ENCODE data around the gene MMP24OS. TPM values are rescaled to one million over a fixed set of nuclear protein-coding genes. Genes with fewer than 3 reads are reported as not detected.

The MMP24OS gene
- total RNA-seq, 1 donor from 2014 or later = 47.9 TPM

DNA sequence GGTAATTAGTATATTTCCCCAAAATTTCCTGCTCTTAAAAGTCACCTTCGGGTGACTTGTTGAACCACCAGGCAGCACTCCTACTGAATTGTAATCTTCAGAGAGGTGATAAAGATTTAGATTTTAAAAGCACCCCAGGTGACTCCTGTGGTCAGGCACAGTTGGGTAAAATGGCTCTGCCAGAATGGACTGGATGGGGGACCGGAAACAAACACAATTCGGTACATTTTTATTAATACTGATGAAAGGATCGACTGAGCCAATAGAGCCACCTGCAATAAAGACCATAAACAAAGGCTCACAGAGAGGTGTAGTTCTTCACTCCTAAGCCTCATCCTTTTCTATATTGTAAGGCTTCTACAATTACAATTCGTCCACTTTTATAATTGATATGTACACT, 33.9 kb upstream of the MMP24OS start:
- no peaks in the 10 kb centered on the region for H3K4me1 Mint-ChIP-seq
- ChIA-PET CTCF (no interaction called here), POLR2A (no interaction called here)
- no peaks in the 10 kb centered on the region for H3K9me3 Mint-ChIP-seq
- H3K4me3 Mint-ChIP-seq = no peak overlapping the region
- no peak overlapping the region for H3K27ac Mint-ChIP-seq
- TF ChIP-seq, protein P1, sequence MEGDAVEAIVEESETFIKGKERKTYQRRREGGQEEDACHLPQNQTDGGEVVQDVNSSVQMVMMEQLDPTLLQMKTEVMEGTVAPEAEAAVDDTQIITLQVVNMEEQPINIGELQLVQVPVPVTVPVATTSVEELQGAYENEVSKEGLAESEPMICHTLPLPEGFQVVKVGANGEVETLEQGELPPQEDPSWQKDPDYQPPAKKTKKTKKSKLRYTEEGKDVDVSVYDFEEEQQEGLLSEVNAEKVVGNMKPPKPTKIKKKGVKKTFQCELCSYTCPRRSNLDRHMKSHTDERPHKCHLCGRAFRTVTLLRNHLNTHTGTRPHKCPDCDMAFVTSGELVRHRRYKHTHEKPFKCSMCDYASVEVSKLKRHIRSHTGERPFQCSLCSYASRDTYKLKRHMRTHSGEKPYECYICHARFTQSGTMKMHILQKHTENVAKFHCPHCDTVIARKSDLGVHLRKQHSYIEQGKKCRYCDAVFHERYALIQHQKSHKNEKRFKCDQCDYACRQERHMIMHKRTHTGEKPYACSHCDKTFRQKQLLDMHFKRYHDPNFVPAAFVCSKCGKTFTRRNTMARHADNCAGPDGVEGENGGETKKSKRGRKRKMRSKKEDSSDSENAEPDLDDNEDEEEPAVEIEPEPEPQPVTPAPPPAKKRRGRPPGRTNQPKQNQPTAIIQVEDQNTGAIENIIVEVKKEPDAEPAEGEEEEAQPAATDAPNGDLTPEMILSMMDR (IDR thresholded peaks at IDR 0.05) = no peak
- peaks cover 35% of the 10 kb centered on the region for H3K36me3 Mint-ChIP-seq (ENCODE audit: low read depth)
- intact Hi-C loops (cut with micrococcal nuclease) = no loop called here
- DNase-seq = no peak
- H3K27me3 Mint-ChIP-seq = no peaks in the 10 kb centered on the region
- no peak for ATAC-seq (ENCODE audit: low read depth)

DNA sequence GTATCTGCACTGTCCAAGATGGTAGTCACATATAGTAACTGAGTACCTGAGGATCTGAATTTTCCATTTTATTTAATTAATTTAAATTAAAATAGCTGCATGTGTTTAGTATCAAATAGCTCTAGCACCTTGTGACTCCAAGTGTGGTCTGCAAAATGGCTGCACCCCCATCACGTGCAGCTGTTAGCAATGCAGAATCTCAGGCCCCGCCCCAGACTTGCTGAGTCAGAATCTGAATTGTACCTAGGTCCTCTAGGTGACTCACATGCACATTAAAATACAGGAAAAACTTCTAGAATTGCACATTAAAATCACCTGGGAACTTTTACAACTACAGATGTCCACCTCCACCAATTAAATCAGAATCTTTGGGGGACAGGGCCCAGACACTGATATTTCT, 33.5 kb upstream of the MMP24OS start:
- intact Hi-C loops (cut with micrococcal nuclease) = no loop called here
- H3K27me3 Mint-ChIP-seq = no peaks in the 10 kb centered on the region
- no peak overlapping the region for H3K4me3 Mint-ChIP-seq
- TF ChIP-seq, protein P1 (IDR thresholded peaks at IDR 0.05) = no peak
- H3K9me3 Mint-ChIP-seq = no peaks in the 10 kb centered on the region
- H3K36me3 Mint-ChIP-seq (ENCODE audit: low read depth) = peaks cover 39% of the 10 kb centered on the region
- H3K27ac Mint-ChIP-seq = no peak overlapping the region
- ATAC-seq (ENCODE audit: low read depth) (no peak), DNase-seq (no peak)
- H3K4me1 Mint-ChIP-seq = no peaks in the 10 kb centered on the region
- ChIA-PET POLR2A (no interaction called here), CTCF (no interaction called here)

DNA sequence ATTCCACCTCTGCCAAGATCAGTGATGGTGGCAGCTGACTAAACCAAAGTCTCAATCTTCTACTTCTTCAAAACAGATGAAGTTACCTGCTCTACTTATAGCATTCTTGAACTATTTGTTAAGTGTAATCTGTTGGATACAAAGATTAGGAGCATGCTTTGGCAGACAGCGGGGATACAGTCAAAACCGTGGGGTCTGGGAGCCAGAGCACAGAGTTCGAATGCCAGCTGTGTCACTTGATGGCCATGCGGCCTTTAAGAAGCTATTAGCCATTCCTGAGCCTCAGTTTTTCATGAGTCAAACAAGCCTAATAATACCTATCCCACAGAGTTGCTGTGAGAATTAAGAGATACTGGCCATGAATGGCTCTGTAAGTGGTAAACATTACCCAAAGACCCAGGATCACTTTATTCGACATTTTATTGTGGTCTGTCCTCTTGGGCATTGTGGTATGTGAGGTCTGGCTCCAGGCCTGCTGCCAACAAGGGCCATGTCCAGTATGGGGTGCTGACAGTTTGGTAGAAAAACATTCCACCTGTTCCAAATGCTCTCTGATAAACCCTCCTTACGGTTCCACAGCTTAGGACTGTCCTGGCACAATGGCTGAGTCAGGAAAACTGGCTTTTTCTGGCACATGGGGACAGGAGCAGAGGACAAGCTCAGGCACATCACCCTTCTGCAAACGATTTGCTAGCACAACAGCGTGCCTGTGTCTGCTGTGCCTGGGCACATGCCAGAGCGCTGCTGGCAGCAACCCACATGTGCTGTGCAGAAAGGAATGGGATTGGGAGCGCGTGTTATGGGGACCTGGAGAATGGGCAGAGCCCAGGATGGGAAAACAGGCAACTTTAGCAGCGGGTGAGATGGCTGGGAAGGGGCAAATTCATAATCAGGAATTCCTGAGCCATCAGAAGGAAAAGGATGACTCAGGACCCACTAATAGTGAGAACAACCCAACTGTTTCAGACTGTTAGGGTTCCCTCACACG, 30.0 kb upstream of the MMP24OS start:
- no peaks in the 10 kb centered on the region for H3K27me3 Mint-ChIP-seq

DNA sequence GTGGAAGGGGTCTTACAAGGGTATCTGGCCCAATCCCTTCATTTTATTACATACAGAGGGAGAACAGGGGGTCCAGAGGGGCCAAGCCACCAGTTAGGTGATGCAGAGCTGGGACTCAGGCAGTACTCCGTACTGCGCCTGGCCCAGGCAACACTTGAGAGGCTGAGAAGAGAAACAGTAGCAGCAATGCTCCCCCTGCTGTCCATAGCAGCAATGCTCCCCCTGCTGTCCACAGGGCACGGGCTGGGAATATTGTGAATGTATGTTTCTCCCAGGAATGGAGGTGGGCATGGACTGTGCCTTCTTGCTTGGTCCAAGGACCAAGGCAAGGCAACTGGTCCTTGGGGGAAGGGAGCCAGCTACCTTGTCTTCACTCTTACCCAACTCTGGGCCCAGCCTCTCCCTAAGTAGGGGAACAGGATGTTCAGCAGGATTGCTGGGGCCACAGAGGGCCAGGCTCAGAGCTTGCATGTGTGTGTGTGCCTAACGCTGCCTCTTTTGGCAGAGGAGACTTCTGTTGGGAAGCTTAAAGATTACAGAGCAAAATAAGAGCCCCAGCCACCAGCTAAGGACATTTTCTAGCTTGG, 29.1 kb upstream of the MMP24OS start:
- H3K4me3 Mint-ChIP-seq = no peak overlapping the region
- no peak for DNase-seq
- H3K27me3 Mint-ChIP-seq = no peaks in the 10 kb centered on the region
- H3K9me3 Mint-ChIP-seq = no peaks in the 10 kb centered on the region
- ATAC-seq (ENCODE audit: low read depth) = peak; percentile 26
- no peak overlapping the region for H3K27ac Mint-ChIP-seq
- POLR2A ChIA-PET = interaction anchor here (0.6 to 1.7 kb wide), 2 partner anchors 29 to 1289 kb away, joined by 3 to 7 read pairs; partner anchors contain the start of gene MMP24OS
- TF ChIP-seq, protein P1 (IDR thresholded peaks at IDR 0.05) = no peak
- intact Hi-C loops (cut with micrococcal nuclease) = loop anchor here (1.0 kb wide), 1 partner anchor 473 kb away; no protein-coding TSS in a partner anchor
- H3K4me1 Mint-ChIP-seq = peaks cover 11% of the 10 kb centered on the region
- CTCF ChIA-PET = no interaction called here
- H3K36me3 Mint-ChIP-seq (ENCODE audit: low read depth) = peaks cover 25% of the 10 kb centered on the region

More for the DNA sequence above, 30.0 kb upstream of the MMP24OS start:
- TF ChIP-seq, protein P1 (IDR thresholded peaks at IDR 0.05) = no peak
- intact Hi-C loops (cut with micrococcal nuclease) = loop anchor here (1.0 kb wide), 1 partner anchor 474 kb away; no protein-coding TSS in a partner anchor
- no peak overlapping the region for H3K4me3 Mint-ChIP-seq
- peaks cover 32% of the 10 kb centered on the region for H3K36me3 Mint-ChIP-seq (ENCODE audit: low read depth)
- no peak for DNase-seq
- H3K27ac Mint-ChIP-seq = no peak overlapping the region
- H3K9me3 Mint-ChIP-seq = no peaks in the 10 kb centered on the region
- H3K4me1 Mint-ChIP-seq = peaks cover 11% of the 10 kb centered on the region
- ChIA-PET POLR2A (interaction anchor here (0.6 kb wide), 2 partner anchors 25 to 1148 kb away, joined by 4 to 6 read pairs; no protein-coding TSS in a partner anchor), CTCF (no interaction called here)
- no peak for ATAC-seq (ENCODE audit: low read depth)
